HepG2 (cell line): ENCODE measurements around the gene LYPD6. TPM values are rescaled to one million over a fixed set of nuclear protein-coding genes. Genes with fewer than 3 reads are reported as not detected.

ENCODE experiments used
- ATAC-seq: fragments of 200-7000 bp; cut with Tn5 transposase; 3 replicates; pipeline ENCODE4 v1.9.1; 2020; ENCODE audit warnings: mild to moderate bottlenecking, moderate library complexity
- BruUV-seq: library from RNA; stranded (reverse); fragments of 400-500 nt; replicated peaks from 2 replicates; lab custom pipeline; 2021; lab: Mats Ljungman, UMichigan
- CTCF ChIA-PET: fragments of 300-600 bp; formaldehyde crosslinking; extraction: SDS; loops from one replicate; lab custom pipeline; 2021; ENCODE audit warnings: low total read pairs, inconsistent platforms, low intra/inter-chr PET ratio; lab: Yijun Ruan, JAX
- POLR2A ChIA-PET: fragments of 350-600 bp; sonication (Branson Sonifier 250); formaldehyde crosslinking; loops from one replicate; lab custom pipeline; 2020; ENCODE audit warnings: antibody characterized with exemption, inconsistent platforms; lab: Yijun Ruan, JAX
- DNase-seq: peaks from one replicate; pipeline ENCODE4 v3.0.0-alpha.2; 2015; ENCODE audit warnings: low spot score
- FAIRE-seq: peaks from 3 replicates; lab custom pipeline; 2011; peaks lifted over from hg19 to GRCh38; lab: Jason Lieb, UNC
- H2AFZ ChIP-seq: one replicate; pipeline ENCODE4 v1.6.1; 2011; ENCODE audit warnings: low read length, inconsistent platforms
- H3K27ac ChIP-seq: fragments of 300-600 bp; 3 replicates; pipeline ENCODE4 v1.8.0; 2011; ENCODE audit warnings: mixed run types, mild to moderate bottlenecking, mixed read lengths, low read length, inconsistent platforms; ENCODE audit not compliant: insufficient read depth; ENCODE audit errors: extremely low read length
- H3K27me3 ChIP-seq, 2 experiments: fragments of 200-600 bp in 1 of 2; 2 replicates in 1 of 2; 3 replicates in 1 of 2; pipeline versions ENCODE4 v1.6.0 to v1.8.0; 2011; ENCODE audit warnings: low read length in 2 of 2, mild to moderate bottlenecking in 2 of 2, moderate library complexity in 2 of 2, inconsistent platforms in 1 of 2; ENCODE audit not compliant: insufficient read depth in 2 of 2, control insufficient read depth in 1 of 2
- H3K36me3 ChIP-seq, 2 experiments: fragments of 200-600 bp in 1 of 2; replicated peaks in 1 of 2; 2 replicates in 1 of 2; 3 replicates in 1 of 2; pipeline versions ENCODE4 v1.5.1 to v1.8.0; 2011; ENCODE audit warnings: low read length in 2 of 2, inconsistent platforms in 1 of 2; ENCODE audit not compliant: insufficient read depth in 2 of 2, control insufficient read depth in 1 of 2
- H3K4me1 ChIP-seq: 2 replicates; pipeline ENCODE4 v1.5.1; 2012; ENCODE audit warnings: low read length, inconsistent platforms; ENCODE audit not compliant: insufficient read depth
- H3K4me2 ChIP-seq: 2 replicates; pipeline ENCODE4 v1.6.0; 2011; ENCODE audit warnings: low read depth, low read length, inconsistent platforms
- H3K4me3 ChIP-seq, 3 experiments: fragments of 200-600 bp in 1 of 3; sonication (generic), shearing (Covaris generic) in 1 of 3; replicated peaks in 1 of 3; 2 replicates each; pipeline ENCODE4 v1.5.1; 2011 to 2016; ENCODE audit warnings: low read length in 3 of 3, inconsistent platforms in 2 of 3, low read depth in 2 of 3, mild to moderate bottlenecking in 2 of 3, control low read depth in 1 of 3, mixed read lengths in 1 of 3; ENCODE audit not compliant: insufficient read depth in 1 of 3
- H3K79me2 ChIP-seq: one replicate; pipeline ENCODE4 v1.6.1; 2011; ENCODE audit warnings: low read length, inconsistent platforms; ENCODE audit not compliant: insufficient read depth
- H3K9ac ChIP-seq: 2 replicates; pipeline ENCODE4 v1.6.0; 2011; ENCODE audit warnings: mild to moderate bottlenecking, low read depth, low read length, inconsistent platforms; ENCODE audit not compliant: insufficient read depth
- H3K9me3 ChIP-seq: 2 replicates; pipeline ENCODE4 v1.5.1; 2012; ENCODE audit warnings: mild to moderate bottlenecking, low read length
- H4K20me1 ChIP-seq: 2 replicates; pipeline ENCODE4 v1.6.0; 2011; ENCODE audit warnings: inconsistent platforms, mild to moderate bottlenecking, low read length, moderate library complexity; ENCODE audit not compliant: insufficient read depth
- FOXA1 ChIP-seq, 2 experiments: fragments of 450-650 bp in 1 of 2; sonication (generic) in 1 of 2; formaldehyde crosslinking in 1 of 2; IDR thresholded peaks; 2 replicates each; pipeline versions ENCODE4 v1.4.0 to v1.6.1; 2016 to 2020; ENCODE audit warnings: missing genetic modification reagents in 1 of 2
- NFYB ChIP-seq: sonication (generic); formaldehyde crosslinking; IDR thresholded peaks from 2 replicates; pipeline ENCODE4 v1.4.0; 2020; ENCODE audit warnings: missing genetic modification reagents
- ONECUT2 ChIP-seq: sonication (generic); formaldehyde crosslinking; IDR thresholded peaks from 2 replicates; pipeline ENCODE4 v1.4.0; 2020; ENCODE audit warnings: missing genetic modification reagents
- SNRNP70 ChIP-seq: fragments of 200-400 bp; formaldehyde crosslinking; IDR thresholded peaks from 2 replicates; pipeline ENCODE4 v1.6.1; 2017; ENCODE audit warnings: mild to moderate bottlenecking, low read depth, low read length, moderate library complexity
- ZNF292 ChIP-seq: sonication (generic); formaldehyde crosslinking; IDR thresholded peaks from 2 replicates; pipeline ENCODE4 v1.8.1; 2022; ENCODE audit warnings: mild to moderate bottlenecking, low read depth, missing genetic modification reagents, borderline replicate concordance
- ZNF496 ChIP-seq: sonication (generic); formaldehyde crosslinking; IDR thresholded peaks from 2 replicates; pipeline ENCODE4 v1.8.1; 2023; ENCODE audit warnings: mild to moderate bottlenecking, moderate library complexity, missing genetic modification reagents; ENCODE audit not compliant: insufficient replicate concordance
- ZNF558 ChIP-seq: sonication (generic); formaldehyde crosslinking; IDR thresholded peaks from 2 replicates; pipeline ENCODE4 v1.9.0; 2022; ENCODE audit warnings: mild to moderate bottlenecking, missing genetic modification reagents, borderline replicate concordance
- ZNF768 ChIP-seq: sonication (generic); formaldehyde crosslinking; IDR thresholded peaks from 2 replicates; pipeline ENCODE4 v1.4.0; 2020; ENCODE audit warnings: missing genetic modification reagents
- WGBS: methylation state at CpG from one replicate; pipeline ENCODE4 v1.1.6; 2017; ENCODE audit warnings: low lambda C conversion rate; 5-methylcytosine and 5-hydroxymethylcytosine counted together
- in situ Hi-C: cut with HindIII; loops from 2 replicates; pipeline ENCODE4 v1.10.0; 2017; ENCODE audit warnings: low pct_unique_long_range_greater_than_20kb; ENCODE audit not compliant: extremely low pct_ligation_motif_present
- intact Hi-C: fragments of 100-400 bp; cut with micrococcal nuclease; formaldehyde crosslinking; loops from one replicate; pipeline ENCODE4 v1.10.0; 2022; ENCODE audit not compliant: unreplicated experiment
- polyA plus RNA-seq, 8 experiments: library from polyadenylated mRNA; depleted of rRNA in 3 of 8; stranded (reverse) in 7 of 8; unstranded in 1 of 8; fragments of >200 nt; fragmentation: Illumina TruSeq in 4 of 8; extraction: Trizol in 4 of 8; gene quantifications; 2 replicates each; pipeline versions ENCODE4 v1.2.1 to v1.2.3, GENCODE V29; 2011 to 2016; ENCODE audit warnings: low read depth in 4 of 8, missing spikeins in 1 of 8, mixed read lengths in 1 of 8; ENCODE audit not compliant: insufficient read depth in 1 of 8
- total RNA-seq, 5 experiments: library from RNA; depleted of rRNA; stranded (reverse); fragments of >200 nt; fragmentation: Illumina TruSeq; extraction: Trizol; gene quantifications; 2 replicates each; pipeline ENCODE4 v1.2.3, GENCODE V29; 2016; ENCODE audit warnings: low read depth in 1 of 5
- TF ChIP-seq, protein P1 (sequence below): sonication (generic); formaldehyde crosslinking; IDR thresholded peaks from 2 replicates; pipeline ENCODE4 v1.4.0; 2020; ENCODE audit warnings: missing genetic modification reagents
- TF ChIP-seq, protein P2 (sequence below): sonication (generic); formaldehyde crosslinking; IDR thresholded peaks from 2 replicates; pipeline ENCODE4 v1.4.0; 2020; ENCODE audit warnings: low read depth, missing genetic modification reagents

LYPD6 gene
- total and polyA plus RNA-seq, 2 of the 13 experiments (the other 11 are each of a cell fraction or from before 2014, with no cell fraction given): 0.01 to 0.07 TPM

DNA sequence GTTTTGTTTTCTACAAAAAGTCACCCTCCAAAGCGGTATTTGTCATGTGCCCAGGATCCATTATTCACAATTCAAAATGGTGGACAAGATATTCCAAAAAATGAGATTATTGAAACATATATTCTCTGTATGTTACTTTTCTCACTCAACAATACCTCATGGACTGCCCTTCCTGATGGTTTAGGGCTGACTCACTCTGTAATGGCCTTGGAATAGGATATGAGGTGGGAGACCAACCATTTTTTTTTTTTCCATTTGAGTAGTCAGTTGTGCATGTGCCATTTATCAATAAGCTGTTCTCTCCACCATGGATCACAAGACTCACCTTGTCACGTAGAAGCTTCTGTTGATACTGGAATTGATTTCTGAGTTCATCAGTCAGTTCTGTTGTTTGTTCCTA lies 64.5 kb downstream of the LYPD6 start:
- no peak overlapping the region for H2AFZ ChIP-seq
- intact Hi-C loops (no loop called here), in situ Hi-C loops (no loop called here)
- H3K27me3 ChIP-seq: no peaks in the 10 kb centered on the region
- no peak overlapping the region for H3K27ac ChIP-seq
- POLR2A ChIA-PET: no interaction called here
- no peaks in the 10 kb centered on the region for H3K4me1 ChIP-seq
- CTCF ChIA-PET: no interaction called here
- H3K9ac ChIP-seq: no peak overlapping the region
- BruUV-seq: no TSS peak
- TF ChIP-seq, protein P1, sequence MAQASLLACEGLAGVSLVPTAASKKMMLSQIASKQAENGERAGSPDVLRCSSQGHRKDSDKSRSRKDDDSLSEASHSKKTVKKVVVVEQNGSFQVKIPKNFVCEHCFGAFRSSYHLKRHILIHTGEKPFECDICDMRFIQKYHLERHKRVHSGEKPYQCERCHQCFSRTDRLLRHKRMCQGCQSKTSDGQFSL: no peak
- no peak for TF ChIP-seq ZNF558
- TF ChIP-seq, protein P2, sequence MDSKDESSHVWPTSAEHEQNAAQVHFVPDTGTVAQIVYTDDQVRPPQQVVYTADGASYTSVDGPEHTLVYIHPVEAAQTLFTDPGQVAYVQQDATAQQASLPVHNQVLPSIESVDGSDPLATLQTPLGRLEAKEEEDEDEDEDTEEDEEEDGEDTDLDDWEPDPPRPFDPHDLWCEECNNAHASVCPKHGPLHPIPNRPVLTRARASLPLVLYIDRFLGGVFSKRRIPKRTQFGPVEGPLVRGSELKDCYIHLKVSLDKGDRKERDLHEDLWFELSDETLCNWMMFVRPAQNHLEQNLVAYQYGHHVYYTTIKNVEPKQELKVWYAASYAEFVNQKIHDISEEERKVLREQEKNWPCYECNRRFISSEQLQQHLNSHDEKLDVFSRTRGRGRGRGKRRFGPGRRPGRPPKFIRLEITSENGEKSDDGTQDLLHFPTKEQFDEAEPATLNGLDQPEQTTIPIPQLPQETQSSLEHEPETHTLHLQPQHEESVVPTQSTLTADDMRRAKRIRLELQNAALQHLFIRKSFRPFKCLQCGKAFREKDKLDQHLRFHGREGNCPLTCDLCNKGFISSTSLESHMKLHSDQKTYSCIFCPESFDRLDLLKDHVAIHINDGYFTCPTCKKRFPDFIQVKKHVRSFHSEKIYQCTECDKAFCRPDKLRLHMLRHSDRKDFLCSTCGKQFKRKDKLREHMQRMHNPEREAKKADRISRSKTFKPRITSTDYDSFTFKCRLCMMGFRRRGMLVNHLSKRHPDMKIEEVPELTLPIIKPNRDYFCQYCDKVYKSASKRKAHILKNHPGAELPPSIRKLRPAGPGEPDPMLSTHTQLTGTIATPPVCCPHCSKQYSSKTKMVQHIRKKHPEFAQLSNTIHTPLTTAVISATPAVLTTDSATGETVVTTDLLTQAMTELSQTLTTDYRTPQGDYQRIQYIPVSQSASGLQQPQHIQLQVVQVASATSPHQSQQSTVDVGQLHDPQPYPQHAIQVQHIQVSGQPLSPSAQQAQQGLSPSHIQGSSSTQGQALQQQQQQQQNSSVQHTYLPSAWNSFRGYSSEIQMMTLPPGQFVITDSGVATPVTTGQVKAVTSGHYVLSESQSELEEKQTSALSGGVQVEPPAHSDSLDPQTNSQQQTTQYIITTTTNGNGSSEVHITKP (CRISPR knock-in tag): no peak
- TF ChIP-seq ZNF768 (CRISPR knock-in tag): no peak
- no peak for TF ChIP-seq NFYB (CRISPR knock-in tag)
- no peak for TF ChIP-seq FOXA1 (IDR thresholded peaks at IDR 0.05)
- TF ChIP-seq FOXA1 (CRISPR knock-in tag; IDR thresholded peaks at IDR 0.05): no peak
- TF ChIP-seq ZNF496 (CRISPR knock-in tag): no peak
- no peak for TF ChIP-seq SNRNP70
- no peak for TF ChIP-seq ZNF292 (CRISPR knock-in tag)
- TF ChIP-seq ONECUT2: no peak
- no peaks in the 10 kb centered on the region for H3K36me3 ChIP-seq
- no peaks in the 10 kb centered on the region for H3K79me2 ChIP-seq
- no peak overlapping the region for H3K4me3 ChIP-seq
- 35% methylated on average over 2 of the region's 2 CpGs for WGBS
- ATAC-seq (no peak), FAIRE-seq (no peak), DNase-seq (no peak)
- H3K9me3 ChIP-seq: no peaks in the 10 kb centered on the region
- H4K20me1 ChIP-seq: no peaks in the 10 kb centered on the region
- no peak overlapping the region for H3K4me2 ChIP-seq
